Transverse colon (tissue), 4 donors: Measurements from ENCODE around the gene MRPL1.

Experiments
- CTCF ChIP-seq, 5 experiments: fragments of 200-600 bp in 3 of 5; fragments of 450-650 bp in 2 of 5; sonication (generic) in 3 of 5; IDR thresholded peaks; 1 replicate in 2 of 5; 2 replicates in 3 of 5; pipeline ENCODE4 v1.5.1; 2016 to 2017; ENCODE audit warnings: antibody characterized with exemption in 5 of 5, inconsistent platforms in 3 of 5, mild to moderate bottlenecking in 2 of 5, moderate library complexity in 1 of 5
- POLR2A ChIP-seq: fragments of 450-650 bp; IDR thresholded peaks from one replicate; pipeline ENCODE4 v1.6.1; 2016; ENCODE audit warnings: antibody characterized with exemption, mild to moderate bottlenecking, moderate library complexity
- POLR2AphosphoS5 ChIP-seq, 3 donors: sonication (generic); formaldehyde crosslinking; IDR thresholded peaks; one replicate each; pipeline ENCODE4 v1.6.1; 2016; ENCODE audit warnings: antibody characterized with exemption in 3 of 3

- TF ChIP-seq POLR2A (no peak), CTCF (IDR thresholded peaks at IDR 0.05) (no peak), POLR2AphosphoS5 (IDR thresholded peaks at IDR 0.05) (no peak)
These were observed 133.4 kb downstream of the MRPL1 start for GRCh38 chr4:77996076-77996475.
